Measurements from ENCODE around the gene PRR12.
A peak's percentile ranks its signal among the peaks of the same experiment; 100 is the strongest.
"Not testable (repeated sequence)": the region's sequence is repeated elsewhere in the genome, so short reads cannot be mapped to it uniquely, and the experiment has no call there.

Gene PRR12

DNA sequence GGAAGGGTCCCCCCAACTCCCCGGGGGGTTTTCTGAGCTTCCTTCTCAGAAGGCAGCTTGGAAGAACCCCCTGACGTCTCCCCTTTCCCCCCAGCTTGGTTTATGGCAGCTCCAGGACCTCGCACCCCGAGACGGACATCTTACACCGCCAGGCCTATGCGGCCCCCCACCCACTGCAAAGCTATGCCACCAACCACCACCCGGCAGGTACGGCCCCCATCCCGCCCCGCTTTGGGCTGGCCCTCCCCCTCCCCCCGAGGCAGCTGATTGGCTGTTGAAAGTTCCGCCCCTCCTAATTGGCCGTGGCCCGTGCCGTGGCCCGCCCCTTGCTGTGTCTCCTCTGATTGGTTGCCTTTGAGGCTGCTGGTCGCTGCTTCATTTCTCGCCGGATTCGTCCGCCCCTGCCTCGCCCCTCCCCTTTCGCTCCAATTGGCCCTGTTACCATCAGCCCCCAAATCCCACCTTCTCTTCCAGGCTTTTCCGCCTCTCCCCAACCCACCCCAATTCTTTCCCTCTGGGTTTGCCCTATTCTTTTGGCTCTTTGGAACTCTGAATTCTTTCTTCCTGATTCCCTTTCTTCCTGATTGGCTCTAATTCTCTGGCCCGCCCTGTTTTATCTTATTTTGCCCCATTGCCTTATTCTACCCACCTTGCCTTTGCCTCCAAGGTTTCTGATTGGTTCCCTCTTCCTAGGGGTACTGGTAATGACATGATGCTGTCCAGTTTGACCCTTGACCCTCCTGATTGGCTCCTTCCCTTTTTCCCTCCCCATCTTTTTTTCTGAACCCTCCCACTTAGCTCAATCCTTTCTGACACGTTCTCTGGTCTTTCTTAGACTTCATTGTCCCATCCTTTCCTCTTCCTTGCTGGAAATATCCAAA lies 2.5 kb downstream of the PRR12 start:
- DNase-seq: peak; percentile 48

DNA sequence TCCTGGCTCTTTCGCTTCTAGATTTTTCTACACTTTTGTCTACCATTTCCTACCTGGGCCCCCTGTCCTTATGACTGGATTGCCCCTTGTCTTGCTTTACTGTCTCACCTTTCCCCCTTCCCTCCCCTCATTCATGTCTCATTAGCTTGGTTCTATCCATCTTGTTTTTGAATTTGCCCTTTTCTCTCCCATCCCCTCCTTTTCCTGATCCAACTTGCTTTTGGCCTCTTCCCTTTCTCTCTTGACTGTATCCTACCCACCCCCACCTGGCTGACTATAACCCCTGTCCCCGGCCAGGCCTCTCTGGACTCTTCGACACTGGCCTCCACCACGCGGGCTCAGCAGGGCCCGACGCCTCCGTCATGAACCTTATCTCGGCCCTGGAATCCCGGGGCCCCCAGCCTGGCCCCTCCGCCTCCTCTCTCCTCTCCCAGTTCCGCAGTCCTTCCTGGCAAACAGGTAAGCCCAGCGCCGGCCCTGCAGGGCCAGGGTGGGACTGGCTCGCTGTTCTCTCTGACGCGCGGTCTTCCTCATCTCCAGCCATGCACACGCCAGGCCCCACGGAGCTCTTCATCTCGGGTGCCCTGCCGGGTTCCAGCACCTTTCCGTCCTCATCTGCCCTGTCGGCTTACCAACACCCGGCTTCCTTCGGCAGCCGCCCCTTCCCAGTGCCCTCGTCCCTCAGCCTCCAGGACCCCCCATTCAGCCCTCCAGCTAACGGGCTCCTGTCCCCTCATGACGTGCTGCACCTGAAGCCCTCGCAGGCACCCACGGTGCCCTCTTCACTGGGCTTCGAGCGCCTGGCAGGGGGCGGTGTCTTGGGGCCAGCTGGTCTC lies 3.4 kb downstream of the PRR12 start:
- DNase-seq: no peak

DNA sequence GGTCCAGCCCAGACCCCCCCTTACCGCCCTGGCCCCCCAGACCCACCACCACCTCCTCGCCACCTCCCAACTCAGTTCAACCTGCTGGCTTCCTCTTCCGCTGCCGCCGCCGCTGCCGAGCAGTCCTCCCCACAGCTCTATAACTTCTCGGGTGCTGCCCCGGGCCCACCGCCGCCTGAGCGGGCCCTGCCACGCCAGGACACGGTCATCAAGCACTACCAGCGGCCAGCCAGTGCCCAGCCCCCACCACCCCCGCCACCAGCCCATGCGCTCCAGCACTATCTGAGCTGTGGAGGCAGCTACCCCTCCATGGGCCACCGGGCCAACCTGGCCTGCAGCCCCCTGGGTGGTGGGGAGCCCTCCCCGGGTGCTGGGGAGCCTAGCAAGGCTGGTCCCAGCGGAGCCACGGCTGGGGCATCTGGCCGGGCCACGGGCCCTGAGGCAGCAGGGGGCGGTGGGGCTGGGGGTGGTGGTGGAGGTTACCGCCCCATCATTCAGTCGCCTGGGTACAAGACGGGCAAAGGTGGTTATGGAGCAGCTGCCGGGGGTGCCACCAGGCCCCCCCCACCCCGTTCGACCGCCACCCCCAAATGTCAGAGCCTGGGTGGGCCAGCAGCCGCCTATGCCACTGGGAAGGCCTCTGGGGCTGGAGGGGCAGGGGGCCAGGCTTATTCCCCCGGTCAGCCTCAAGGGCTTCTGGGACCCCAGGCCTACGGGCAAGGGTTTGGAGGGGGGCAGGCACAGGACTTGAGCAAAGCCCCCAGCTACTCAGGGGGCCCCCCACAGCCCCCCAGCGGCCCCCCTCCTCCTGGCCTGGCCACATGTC lies 4.2 kb downstream of the PRR12 start:
- no peak for DNase-seq

DNA sequence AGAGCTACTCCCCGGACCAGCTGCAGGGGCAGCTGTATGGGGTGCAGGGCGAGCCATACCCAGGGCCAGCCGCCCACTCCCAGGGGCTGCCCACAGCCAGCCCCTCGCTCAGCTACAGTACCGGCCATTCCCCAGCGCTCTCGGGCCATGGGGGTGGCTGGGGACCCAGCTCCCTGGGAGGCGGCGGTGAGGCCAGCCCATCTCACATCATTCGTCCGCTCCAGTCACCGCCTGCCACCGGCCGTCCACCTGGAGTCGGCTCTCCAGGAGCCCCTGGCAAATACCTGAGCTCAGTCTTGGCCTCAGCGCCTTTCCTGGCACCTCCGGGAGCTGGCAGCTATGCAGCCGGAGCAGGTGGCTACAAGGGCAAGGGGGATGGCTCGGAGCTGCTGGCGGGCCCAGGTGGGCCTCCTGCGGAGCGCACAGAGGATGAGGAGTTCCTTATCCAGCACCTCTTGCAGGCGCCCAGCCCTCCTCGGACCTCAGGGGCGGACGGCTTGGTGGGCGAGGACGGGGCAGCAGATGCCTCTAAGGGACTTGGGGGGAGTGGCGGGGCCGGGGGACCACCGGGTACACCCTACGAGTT lies 4.9 kb downstream of the PRR12 start:
- no peak for DNase-seq

DNA sequence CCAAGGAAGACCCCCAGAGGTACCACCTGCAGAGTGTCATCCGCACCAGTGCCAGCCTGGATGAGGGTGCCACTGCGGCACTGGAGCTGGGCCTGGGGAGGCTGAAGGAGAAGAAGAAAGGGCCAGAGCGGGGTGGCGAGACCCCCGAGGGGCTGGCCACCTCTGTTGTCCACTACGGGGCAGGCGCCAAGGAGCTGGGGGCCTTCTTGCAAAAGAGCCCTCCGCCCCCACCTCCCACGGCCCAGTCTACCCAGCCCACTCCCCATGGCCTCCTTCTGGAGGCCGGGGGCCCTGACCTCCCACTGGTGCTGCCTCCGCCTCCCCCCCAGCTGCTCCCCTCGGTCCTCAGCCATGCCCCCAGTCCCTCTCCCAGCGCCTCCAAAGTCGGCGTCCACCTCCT lies 5.4 kb downstream of the PRR12 start:
- DNase-seq: no peak

DNA sequence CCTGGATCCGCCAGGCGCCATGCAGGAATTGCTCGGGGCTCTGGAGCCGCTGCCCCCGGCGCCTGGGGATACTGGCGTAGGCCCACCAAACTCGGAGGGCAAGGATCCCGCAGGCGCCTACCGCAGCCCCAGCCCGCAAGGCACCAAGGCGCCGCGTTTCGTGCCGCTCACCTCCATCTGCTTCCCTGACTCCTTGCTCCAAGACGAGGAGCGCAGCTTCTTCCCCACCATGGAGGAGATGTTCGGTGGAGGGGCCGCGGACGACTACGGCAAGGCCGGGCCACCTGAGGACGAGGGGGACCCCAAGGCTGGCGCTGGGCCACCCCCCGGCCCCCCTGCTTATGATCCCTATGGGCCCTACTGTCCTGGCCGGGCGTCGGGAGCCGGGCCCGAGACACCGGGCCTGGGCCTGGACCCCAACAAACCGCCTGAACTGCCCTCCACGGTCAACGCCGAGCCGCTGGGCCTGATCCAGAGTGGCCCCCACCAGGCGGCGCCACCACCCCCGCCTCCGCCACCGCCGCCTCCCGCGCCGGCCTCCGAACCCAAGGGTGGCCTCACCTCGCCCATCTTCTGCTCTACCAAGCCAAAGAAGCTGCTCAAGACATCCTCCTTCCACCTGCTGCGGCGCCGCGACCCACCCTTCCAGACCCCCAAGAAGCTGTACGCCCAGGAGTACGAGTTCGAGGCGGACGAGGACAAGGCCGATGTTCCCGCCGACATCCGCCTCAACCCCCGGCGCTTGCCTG lies 6.1 kb downstream of the PRR12 start:
- DNase-seq: no peak

DNA sequence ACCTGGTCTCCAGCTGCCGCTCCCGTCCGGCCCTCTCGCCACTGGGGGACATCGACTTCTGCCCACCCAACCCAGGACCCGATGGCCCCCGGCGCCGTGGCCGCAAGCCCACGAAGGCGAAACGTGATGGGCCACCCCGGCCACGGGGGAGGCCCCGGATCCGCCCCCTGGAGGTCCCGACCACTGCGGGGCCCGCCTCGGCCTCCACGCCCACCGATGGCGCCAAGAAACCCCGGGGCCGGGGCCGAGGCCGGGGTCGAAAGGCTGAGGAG lies 6.7 kb downstream of the PRR12 start:
- no peak for DNase-seq

DNA sequence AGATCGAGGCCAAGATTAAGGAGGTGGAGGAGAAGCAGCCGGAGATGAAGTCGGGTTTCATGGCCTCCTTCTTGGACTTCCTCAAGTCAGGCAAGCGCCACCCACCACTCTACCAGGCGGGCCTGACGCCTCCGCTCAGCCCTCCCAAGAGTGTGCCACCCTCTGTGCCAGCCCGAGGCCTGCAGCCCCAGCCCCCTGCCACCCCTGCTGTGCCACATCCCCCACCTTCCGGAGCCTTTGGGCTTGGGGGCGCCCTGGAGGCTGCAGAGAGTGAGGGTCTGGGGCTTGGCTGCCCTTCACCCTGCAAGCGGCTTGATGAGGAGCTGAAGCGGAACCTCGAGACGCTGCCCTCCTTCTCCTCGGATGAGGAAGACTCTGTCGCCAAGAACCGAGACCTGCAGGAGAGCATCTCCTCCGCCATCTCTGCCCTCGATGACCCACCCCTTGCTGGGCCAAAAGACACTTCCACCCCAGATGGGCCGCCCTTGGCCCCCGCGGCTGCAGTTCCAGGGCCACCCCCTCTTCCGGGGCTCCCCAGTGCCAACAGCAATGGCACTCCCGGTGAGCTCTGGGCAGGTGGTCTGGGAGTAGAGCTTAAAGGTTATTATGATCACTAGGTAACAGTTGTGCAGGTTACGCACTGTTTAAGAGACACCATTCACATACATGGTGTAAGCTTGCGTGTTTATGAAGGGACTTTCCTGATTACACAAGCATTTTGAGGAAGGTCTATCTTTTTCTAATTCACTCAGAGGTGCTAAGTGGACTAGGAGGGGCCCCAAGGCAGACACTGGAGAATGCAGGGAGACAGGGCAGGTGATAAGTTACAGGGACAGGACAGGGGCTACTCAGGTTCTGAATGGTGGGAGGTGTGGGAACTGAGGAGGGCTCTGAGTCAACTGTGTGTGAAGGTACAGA lies 8.7 kb downstream of the PRR12 start:
- no peak for DNase-seq

DNA sequence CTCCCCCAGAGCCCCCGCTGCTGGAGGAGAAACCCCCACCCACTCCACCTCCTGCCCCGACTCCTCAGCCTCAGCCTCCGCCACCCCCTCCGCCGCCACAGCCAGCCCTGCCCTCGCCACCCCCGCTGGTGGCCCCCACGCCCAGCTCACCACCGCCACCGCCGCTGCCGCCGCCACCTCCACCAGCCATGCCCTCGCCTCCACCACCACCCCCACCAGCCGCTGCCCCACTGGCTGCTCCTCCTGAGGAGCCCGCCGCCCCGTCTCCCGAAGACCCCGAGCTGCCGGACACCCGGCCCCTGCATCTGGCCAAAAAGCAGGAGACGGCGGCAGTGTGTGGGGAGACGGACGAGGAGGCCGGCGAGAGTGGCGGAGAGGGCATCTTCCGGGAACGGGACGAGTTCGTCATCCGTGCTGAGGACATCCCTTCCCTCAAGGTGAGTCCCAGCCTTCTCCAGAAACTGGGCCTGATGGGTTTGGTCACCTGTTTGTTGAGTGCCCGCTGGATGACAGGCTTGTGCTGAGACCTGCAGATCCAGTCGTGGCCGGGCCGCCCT lies 10.6 kb downstream of the PRR12 start:
- no peak for DNase-seq

DNA sequence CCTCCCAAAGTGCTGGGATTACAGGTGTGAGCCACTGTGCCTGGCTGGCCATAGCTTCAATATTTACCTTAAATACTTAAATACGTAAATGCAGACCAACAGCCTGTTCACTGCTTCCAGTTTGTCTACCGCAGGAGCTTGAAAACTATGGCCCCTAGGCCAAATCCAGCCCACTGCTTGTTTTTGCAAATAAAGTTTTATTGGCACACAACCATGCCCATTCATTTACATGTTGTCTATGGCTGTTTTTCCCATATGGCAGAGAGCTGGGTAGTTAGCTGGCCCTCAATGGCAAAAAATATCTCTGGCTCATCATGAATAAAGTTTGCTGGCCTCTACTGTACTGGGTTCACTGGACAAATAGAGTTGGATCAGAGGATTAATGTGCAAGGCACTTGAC lies 11.8 kb downstream of the PRR12 start:
- DNase-seq: no peak

DNA sequence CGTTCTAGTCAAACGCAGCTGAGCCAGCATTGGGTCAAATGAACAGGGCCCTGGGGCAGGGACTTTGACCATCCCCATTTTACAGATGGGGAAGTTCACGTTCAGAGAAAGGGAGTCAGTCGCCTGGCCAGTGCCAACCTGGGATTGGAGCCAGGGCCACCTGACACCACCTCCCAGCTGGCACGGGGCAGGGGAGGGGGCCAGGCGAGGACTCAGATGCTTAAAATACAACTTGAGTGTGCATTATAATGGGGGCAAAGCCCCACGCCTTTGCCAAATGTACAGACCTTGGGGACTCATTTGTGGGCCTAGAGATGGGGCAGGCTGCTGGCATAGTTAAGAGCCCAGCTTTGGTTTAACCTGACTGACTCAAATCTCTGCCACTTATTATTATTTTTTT lies 14.6 kb downstream of the PRR12 start:
- DNase-seq: no peak

DNA sequence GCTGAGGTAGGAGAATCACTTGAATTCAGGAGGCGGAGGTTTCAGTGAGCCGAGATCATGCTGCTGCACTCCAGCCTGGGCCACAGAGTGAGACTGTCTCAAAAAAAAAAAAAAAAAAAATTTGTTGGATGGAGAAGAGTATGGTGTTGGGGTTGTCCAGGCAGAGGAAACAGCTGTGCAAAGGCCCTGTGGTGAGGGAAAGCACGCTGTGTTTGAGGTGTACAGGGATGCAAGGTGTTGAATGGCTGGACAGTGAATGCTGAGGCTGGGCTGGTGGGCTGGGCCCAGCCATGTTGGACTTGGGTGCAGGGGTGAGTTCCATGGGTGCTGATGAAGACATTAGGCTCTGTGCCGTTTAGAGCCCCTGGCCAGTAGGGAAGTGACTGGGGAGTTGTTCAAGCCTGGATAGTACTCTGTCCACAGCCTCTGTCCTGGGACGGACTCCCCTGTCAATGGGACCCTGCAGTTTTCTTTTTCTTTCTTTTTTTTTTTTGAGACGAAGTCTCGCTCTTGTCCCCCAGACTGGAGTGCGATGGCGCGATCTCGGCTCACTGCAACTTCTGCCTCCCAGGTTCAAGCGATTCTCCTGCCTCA lies 18.6 kb downstream of the PRR12 start:
- DNase-seq: no peak

DNA sequence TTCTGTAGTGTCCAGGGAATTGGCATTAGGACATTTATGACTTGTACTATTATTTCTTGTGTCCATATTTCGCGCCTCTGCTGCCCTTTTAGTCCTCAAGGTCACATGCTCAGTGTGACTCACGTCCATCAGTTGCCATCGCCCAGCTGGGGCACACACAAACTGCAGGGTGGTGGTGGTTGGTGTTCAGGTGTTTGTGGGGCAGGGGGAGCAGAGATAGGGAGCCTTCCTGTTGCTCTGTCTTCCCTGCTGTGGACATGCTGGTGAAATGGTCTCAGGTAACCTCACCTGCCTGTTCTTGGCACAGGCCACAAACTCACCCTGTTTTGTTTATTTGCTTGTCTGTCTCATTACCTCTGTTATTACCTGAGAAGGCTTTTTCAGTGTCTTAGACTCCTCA lies 22.4 kb downstream of the PRR12 start:
- no peak for DNase-seq

DNA sequence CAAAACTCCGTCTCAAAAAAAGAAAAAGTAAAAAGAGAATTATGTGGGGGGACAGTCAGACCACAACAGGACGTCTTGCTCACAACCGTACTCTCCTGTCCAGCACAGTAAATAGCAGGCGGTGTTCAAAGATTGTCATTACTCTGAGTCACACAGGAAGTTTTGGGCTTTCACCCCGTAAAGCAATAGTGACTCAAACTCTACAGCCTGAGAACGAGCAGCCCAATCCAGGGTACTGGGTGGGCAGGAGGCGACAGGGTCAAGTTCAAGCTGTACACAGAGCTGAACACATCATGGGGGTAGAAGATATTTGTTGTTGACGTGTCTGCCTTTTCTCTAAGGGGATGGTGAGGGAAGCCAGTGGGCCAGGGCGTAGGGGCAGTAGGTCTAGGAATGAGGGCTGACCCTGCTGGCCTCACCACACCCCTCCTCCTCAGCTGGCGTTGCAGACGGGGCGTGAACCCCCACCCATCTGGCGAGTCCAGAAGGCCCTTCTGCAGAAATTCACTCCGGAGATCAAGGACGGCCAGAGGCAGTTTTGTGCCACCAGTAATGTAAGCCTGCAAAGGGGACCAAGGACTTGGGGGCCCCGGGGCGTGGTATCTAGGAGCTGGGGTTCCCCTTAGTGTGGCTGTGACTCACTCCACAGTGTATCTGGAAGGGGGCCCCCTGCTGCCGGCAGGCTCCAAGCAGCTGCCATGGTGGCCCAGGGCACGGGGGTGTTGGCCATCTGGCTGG lies 23.3 kb downstream of the PRR12 start:
- DNase-seq: no peak

DNA sequence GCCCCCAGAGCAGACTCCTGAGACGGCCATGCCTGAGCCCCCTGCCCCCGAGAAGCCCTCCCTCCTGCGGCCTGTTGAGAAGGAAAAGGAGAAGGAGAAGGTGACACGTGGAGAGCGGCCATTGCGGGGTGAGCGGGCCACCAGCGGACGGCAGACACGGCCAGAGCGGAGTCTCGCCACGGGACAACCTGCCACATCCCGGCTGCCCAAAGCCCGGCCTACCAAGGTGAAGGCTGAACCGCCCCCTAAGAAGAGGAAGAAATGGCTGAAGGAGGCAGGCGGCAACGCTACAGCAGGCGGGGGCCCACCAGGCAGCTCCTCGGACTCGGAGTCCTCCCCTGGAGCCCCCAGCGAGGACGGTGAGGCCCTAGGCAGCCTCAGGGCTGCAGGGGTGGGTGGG lies 24.9 kb downstream of the PRR12 start:
- no peak for DNase-seq

DNA sequence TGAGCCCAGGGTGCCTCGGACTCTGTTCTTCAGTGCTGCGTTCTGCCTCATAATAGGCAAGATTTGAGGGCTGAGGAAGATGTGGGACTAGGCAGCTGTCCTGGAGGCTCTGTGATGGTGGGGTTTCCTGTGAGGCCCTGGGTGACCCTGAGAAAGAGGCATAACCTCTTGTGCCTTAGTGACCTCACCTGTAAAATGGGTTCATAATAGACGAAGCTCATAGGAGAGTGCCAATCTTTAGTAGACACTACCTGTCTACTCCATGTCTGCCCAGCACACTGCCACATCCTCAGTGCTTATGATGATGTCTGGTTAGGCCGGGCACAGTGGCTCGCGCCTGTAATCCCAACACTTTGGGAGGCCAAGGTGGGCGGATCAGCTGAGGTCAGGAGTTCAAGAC lies 25.6 kb downstream of the PRR12 start:
- DNase-seq: no peak

DNA sequence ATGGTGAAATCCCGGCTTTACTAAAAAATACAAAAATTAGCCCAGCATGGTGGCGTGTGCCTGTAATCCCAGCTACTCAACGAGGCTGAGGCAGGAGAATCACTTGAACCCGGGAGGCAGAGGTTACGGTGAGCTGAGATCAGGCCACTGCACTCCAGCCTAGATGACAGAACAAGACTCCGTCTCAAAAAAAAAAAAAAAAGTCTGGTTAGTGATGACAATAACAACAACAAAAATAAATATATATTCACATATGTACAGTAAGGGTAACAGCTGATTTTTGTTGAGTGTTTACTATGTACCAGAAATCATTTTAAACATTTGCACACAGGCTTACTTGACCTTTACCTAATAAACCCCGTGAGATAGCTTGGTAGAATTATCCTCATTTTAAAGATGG lies 26.0 kb downstream of the PRR12 start:
- DNase-seq: no peak

DNA sequence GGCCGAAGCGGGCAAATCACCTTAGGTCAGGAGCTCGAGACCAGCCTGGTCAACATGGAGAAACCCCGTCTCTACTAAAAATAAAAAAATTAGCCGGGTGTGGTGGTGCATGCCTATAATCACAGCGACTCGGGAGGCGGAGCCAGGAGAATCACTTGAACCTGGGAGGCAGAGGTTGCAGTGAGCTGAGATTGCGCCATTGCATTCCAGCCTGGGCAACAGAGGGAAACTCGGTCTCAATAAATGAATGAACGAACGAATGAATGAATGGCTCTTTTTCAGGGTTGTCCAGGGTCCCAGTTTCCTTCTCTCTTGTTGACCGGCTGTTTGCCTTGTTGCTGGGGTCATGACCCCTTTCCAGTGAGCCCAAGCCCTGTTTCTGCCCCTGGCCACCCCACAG lies 26.9 kb downstream of the PRR12 start:
- not testable (repeated sequence) for DNase-seq

DNA sequence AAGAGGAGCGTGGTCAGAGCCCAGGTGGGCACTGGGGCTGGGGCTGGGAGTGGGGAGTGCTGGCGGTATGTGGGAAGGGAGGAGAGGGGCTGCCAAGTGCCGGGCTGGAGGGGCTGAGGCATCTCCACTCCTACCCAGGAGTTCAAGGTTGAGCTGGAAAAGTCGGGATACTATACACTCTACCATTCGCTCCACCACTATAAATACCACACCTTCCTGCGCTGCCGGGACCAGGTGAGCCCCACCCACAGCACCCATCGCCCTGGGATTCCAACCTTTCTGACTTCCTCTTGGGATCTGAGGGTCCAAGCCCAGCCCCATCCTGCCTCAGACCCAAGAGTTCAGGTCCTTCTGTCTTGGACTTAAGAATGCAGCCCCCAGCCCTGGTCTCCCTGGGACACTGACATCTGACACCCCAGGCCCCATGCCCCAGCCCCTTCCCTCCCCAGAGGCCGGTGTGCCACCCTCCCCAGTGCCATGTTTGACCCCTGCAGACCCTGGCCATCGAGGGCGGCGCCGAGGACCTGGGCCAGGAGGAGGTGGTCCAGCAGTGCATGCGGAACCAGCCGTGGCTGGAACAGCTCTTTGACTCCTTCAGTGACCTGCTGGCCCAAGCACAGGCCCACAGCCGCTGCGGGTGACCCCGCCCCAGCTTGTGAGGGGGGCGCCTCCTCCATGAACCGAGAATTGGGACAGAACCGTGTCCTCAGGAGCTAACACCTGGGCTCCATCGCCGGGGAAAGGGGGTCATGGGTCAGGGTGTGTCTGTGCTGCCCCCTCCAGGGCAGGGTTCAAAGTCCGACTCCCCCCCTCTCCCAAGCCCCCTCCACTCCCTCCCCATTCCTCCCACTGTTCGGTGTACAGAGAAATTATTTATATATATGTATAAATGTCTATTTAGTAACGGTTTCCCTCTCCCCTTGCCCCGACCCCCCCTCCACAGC lies 34.3 kb downstream of the PRR12 start:
- DNase-seq: no peak

Data from NCI-H1092 treated with DMSO at 0.1 percent for 48 hours (cell line).